ENCODE data around the gene NUP133.
"Not testable (repeated sequence)": the region's sequence is repeated elsewhere in the genome, so short reads cannot be mapped to it uniquely, and the experiment has no call there.

The NUP133 gene

DNA sequence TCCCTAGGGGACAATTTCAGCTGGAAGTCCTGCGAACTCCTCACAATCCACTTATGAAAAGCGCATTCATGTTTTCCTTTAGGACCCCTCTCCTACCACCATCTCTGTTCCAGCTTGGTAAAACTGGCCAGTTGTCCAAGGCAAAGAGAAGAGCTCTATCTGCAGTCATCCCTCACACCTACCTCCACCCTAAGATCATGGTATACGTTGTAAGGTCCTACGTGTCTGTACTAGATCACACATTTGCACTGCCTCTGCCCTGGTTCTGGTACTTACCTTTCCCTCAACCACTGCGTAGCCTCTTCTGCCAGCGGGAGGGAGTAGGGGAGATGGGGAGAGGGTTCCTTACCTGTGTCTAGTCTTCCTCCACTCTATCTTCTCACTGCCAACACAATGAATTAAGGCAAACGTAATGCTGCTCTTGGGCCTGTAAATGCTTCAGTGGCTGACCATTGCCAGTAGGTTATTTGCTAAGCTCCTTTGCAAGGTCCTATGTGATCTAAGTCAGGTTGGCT is 739 bp upstream of the NUP133 start:
- DNase-seq (ENCODE audit: low spot score), result peak; percentile 29

- no peak for DNase-seq (ENCODE audit: low spot score)
Observed at GRCh38 chr1:229507502-229507901, 639 bp downstream of the NUP133 start.

DNA sequence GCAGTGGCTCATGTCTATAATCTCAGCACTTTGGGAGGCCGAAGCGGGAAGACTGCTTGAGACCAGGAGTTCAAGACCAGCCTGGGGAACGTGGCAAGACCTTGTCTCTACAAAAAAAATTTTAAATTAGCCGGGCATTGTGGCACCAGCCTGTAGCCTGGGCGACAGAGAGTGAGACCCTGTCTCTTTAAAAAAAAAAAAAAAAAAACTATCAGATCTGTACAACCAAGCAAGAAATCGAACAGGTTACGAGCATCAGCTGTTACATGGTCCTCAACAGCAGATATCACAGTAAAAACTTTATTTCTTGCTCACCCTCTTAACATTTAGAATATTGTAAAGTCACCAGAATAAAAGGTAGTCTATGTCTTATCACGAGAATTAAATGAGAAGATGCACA is 1.5 kb downstream of the NUP133 start:
- DNase-seq (ENCODE audit: low spot score), result no peak

DNA sequence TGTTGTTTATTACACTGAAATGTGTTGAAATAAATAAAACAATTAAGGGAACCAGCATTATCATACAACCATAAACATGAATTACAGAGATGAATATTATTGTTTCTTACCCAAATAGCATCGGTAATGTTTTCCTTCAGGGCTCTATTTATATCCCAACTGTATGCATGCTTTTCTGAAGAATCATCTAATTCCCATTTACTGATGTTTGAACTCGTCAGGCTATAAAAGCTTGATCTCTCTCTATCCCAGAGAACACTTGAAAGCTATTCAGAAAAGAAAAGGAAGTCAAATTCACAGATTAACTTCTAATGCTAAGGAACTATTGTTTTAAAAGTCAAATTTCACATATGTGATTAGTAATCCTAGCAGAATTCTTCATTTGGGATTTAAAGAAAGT is 12.4 kb downstream of the NUP133 start:
- no peak for DNase-seq (ENCODE audit: low spot score)

GRCh38 chr1:229487181-229487580 is 21.0 kb downstream of the NUP133 start:
- no peak for DNase-seq (ENCODE audit: low spot score)

- DNase-seq (ENCODE audit: low spot score), result no peak
Observed at GRCh38 chr1:229485318-229485717, 22.8 kb downstream of the NUP133 start.

DNA sequence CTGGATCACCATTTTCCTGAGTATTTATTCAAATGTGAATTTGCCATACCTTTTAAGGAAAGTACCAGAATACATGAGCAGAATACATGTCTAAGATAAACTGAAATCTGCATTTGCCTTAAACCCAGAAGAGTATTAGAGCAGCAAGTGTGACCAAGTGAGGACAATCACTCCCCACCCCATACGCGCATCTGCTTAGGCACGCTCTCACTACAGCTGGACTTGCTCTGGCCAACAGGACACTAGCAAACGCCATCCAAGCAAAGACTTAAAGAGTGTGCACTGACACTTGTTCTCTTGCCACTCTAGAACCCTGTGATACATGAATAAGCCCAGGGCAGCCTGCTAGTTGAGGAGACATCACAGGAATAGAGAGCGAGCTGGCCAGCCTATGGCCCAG is 25.6 kb downstream of the NUP133 start:
- no peak for DNase-seq (ENCODE audit: low spot score)

GRCh38 chr1:229480495-229480894 is 27.6 kb downstream of the NUP133 start:
- DNase-seq (ENCODE audit: low spot score), result no peak

- no peak for DNase-seq (ENCODE audit: low spot score)
Observed at GRCh38 chr1:229479660-229480399, 28.3 kb downstream of the NUP133 start.

GRCh38 chr1:229478852-229479251 is 29.3 kb downstream of the NUP133 start:
- DNase-seq (ENCODE audit: low spot score), result no peak

DNA sequence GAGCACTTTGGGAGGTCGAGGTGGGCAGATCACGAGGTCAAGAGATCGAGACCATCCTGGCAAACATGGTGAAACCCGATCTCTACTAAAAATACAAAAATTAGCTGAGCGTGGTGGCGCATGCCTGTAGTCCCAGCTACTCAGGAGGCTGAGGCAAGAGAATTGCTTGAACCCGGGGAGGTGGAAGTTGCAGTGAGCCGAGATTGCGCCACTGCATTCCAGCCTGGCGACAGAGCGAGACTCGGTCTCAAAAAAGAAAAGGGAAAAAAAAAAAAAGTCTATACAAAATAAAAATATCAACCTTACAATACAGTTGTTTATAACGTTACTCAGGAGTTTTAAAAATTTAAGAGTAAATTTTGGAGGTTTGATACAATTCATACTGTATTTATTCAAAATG is 32.3 kb downstream of the NUP133 start:
- DNase-seq (ENCODE audit: low spot score), result not testable (repeated sequence)

DNA sequence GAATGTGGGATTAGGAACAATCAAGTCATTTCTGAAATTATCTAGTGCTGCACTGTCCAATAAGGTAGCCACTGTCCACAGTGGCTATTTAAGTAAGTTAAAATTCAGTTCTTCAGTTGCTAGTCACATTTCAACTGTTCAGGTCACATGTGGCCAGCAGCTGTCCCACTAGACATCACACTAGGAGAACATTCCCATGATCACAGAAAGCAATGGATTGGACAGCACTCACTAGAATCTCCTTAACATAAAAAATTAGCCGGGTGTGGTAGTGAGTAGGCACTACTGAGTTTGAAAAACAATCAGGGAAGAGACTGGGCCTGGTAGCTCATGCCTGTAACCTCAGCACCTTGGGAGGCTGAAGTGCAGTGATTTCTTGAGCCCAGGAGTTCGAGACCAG is 33.6 kb downstream of the NUP133 start:
- DNase-seq (ENCODE audit: low spot score), result no peak

GRCh38 chr1:229471175-229471574 is 37.0 kb downstream of the NUP133 start:
- DNase-seq (ENCODE audit: low spot score), result no peak

GRCh38 chr1:229470406-229471043 is 37.6 kb downstream of the NUP133 start:
- DNase-seq (ENCODE audit: low spot score), result no peak

DNA sequence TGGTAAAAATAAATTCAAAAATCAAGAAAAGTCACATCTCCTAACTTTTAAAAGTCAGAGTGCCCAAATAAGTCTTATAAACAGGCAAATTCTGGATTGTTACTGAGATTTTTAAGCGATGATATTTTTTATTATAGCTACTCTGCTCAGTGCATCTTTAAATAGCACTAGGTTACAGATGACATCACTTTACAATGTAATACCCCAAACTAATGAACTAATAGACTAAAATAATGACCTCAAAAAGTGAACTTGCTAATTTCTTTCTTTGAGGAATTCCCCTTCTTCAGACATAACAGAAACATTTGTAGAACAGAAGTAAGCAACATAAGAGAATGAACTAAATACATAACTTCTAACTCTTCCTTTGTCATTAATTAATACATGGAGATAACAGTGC is 41.3 kb downstream of the NUP133 start:
- DNase-seq (ENCODE audit: low spot score), result no peak

- DNase-seq (ENCODE audit: low spot score), result no peak
Observed at GRCh38 chr1:229464672-229465071, 43.5 kb downstream of the NUP133 start.

GRCh38 chr1:229461032-229461668 is 47.0 kb downstream of the NUP133 start:
- DNase-seq (ENCODE audit: low spot score), result no peak

- DNase-seq (ENCODE audit: low spot score), result no peak
Observed at GRCh38 chr1:229459815-229460214, 48.3 kb downstream of the NUP133 start.

DNA sequence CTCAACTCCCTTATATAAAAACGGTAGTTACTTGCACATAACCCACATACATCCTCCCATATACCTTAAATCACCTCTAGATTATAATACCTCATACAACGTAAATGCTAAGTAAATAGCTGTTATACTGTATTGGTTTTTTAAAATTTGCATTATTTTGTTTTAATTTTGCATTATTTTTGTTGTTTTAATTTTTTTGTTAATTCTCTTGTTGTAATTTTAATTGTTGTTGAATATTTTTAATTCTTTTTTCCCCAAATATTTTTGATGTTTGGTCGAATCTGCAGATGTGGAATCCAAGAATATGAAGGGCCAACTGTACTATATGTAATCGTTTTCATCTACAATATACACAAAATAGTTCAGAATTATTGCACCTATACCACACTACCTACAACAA is 50.7 kb downstream of the NUP133 start:
- DNase-seq (ENCODE audit: low spot score), result no peak

- no peak for DNase-seq (ENCODE audit: low spot score)
Observed at GRCh38 chr1:229456016-229456415, 52.1 kb downstream of the NUP133 start.

- DNase-seq (ENCODE audit: low spot score), result no peak
Observed at GRCh38 chr1:229454056-229454455, 54.1 kb downstream of the NUP133 start.

GRCh38 chr1:229452956-229453801 is 55.0 kb downstream of the NUP133 start:
- peak; percentile 52 for DNase-seq (ENCODE audit: low spot score)
